A549 (cell line): Measurements from ENCODE around the gene PRRX1. TPM values are rescaled to one million over a fixed set of nuclear protein-coding genes. Genes with fewer than 3 reads are reported as not detected.

Experiments
- ATAC-seq, 2 experiments: fragments of 200-7000 bp in 1 of 2; fragments of >200 bp in 1 of 2; cut with Nextera tagmentation in 1 of 2; cut with Tn5 transposase in 1 of 2; 3 replicates each; pipeline versions ENCODE4 v1.8.0 to v1.9.1; 2018 to 2020; ENCODE audit warnings: mild to moderate bottlenecking in 1 of 2, moderate library complexity in 1 of 2
- CTCF ChIA-PET: fragments of 300-600 bp; sonication (Branson Sonifier 250); formaldehyde crosslinking; extraction: SDS; loops from one replicate; lab custom pipeline; 2021; ENCODE audit warnings: antibody characterized with exemption, inconsistent platforms; lab: Yijun Ruan, JAX
- POLR2A ChIA-PET: fragments of 350-600 bp; formaldehyde crosslinking; extraction: SDS; loops from one replicate; lab custom pipeline; 2021; ENCODE audit warnings: antibody characterized with exemption, inconsistent platforms; lab: Yijun Ruan, JAX
- DNase-seq, 2 experiments: peaks; one replicate each; pipeline versions ENCODE4 v3.0.0 to v3.0.0-alpha.2; 2011 to 2016; ENCODE audit warnings: low read depth in 1 of 2, low spot score in 1 of 2
- FAIRE-seq: peaks from 2 replicates; lab custom pipeline; 2011; peaks lifted over from hg19 to GRCh38; lab: Jason Lieb, UNC
- H3K27ac ChIP-seq, 2 experiments: fragments of >200 bp; sonication (Bioruptor Twin); formaldehyde crosslinking; 3 replicates each; pipeline ENCODE4 v1.5.1; 2016 to 2017
- H3K4me1 ChIP-seq: fragments of >200 bp; sonication (Bioruptor Twin); formaldehyde crosslinking; 3 replicates; pipeline ENCODE4 v1.6.1; 2016
- H3K4me2 ChIP-seq: fragments of >200 bp; sonication (Bioruptor Twin); formaldehyde crosslinking; 3 replicates; pipeline ENCODE4 v1.6.1; 2016
- H3K4me3 ChIP-seq: fragments of >200 bp; sonication (Bioruptor Twin); formaldehyde crosslinking; 3 replicates; pipeline ENCODE4 v1.5.1; 2016
- H3K9me3 ChIP-seq: fragments of >200 bp; sonication (Bioruptor Twin); formaldehyde crosslinking; 3 replicates; pipeline ENCODE4 v1.6.1; 2016
- ATOH8 ChIP-seq: fragments of 250-450 bp; sonication (Bioruptor Pico); IDR thresholded peaks from 2 replicates; pipeline ENCODE4 v1.5.0; 2020; ENCODE audit warnings: low read depth, mild to moderate bottlenecking, moderate library complexity
- BHLHE40 ChIP-seq: IDR thresholded peaks from 2 replicates; pipeline ENCODE4 v1.6.1; 2012; ENCODE audit warnings: low read depth, low read length, inconsistent platforms
- CHD4 ChIP-seq: fragments of 200-600 bp; sonication (generic); IDR thresholded peaks from 2 replicates; pipeline ENCODE4 v1.6.1; 2016; ENCODE audit warnings: antibody characterized with exemption, mild to moderate bottlenecking, borderline replicate concordance
- CTCF ChIP-seq: fragments of >200 bp; sonication (Bioruptor Twin); formaldehyde crosslinking; IDR thresholded peaks from 3 replicates; pipeline ENCODE4 v1.5.1; 2016
- E2F6 ChIP-seq: IDR thresholded peaks from 2 replicates; pipeline ENCODE4 v1.6.1; 2012; ENCODE audit warnings: low read depth, borderline replicate concordance
- ELK1 ChIP-seq: fragments of 150-350 bp; IDR thresholded peaks from 2 replicates; pipeline ENCODE4 v1.6.1; 2014; ENCODE audit warnings: low read depth, mild to moderate bottlenecking, low read length
- EP300 ChIP-seq, 2 experiments: fragments of >200 bp; sonication (Bioruptor Twin); formaldehyde crosslinking; IDR thresholded peaks; 2 replicates in 1 of 2; 3 replicates in 1 of 2; pipeline ENCODE4 v1.6.1; 2016 to 2017
- ESRRA ChIP-seq: fragments of 150-350 bp; IDR thresholded peaks from 2 replicates; pipeline ENCODE4 v1.6.1; 2014; ENCODE audit warnings: mild to moderate bottlenecking, low read length, borderline replicate concordance
- FOSB ChIP-seq: fragments of 250-450 bp; sonication (Bioruptor Pico); IDR thresholded peaks from 2 replicates; pipeline ENCODE4 v1.5.0; 2020; ENCODE audit warnings: mild to moderate bottlenecking, moderate library complexity
- FOXS1 ChIP-seq: fragments of 250-450 bp; sonication (Bioruptor Pico); IDR thresholded peaks from 2 replicates; pipeline ENCODE4 v1.5.0; 2020; ENCODE audit warnings: mild to moderate bottlenecking, moderate library complexity
- HMGXB4 ChIP-seq: fragments of 250-450 bp; sonication (Bioruptor Pico); IDR thresholded peaks from 2 replicates; pipeline ENCODE4 v1.5.0; 2021; ENCODE audit warnings: mild to moderate bottlenecking, moderate library complexity, borderline replicate concordance
- HOXA7 ChIP-seq: fragments of 250-450 bp; sonication (Bioruptor Pico); IDR thresholded peaks from 2 replicates; pipeline ENCODE4 v1.5.0; 2020; ENCODE audit warnings: mild to moderate bottlenecking, moderate library complexity
- JUN ChIP-seq, 2 experiments: fragments of >200 bp; sonication (Bioruptor Twin); formaldehyde crosslinking; IDR thresholded peaks; 2 replicates in 1 of 2; 3 replicates in 1 of 2; pipeline ENCODE4 v1.6.1; 2016 to 2017
- KDM1A ChIP-seq: fragments of 200-600 bp; sonication (generic); IDR thresholded peaks from 2 replicates; pipeline ENCODE4 v1.6.1; 2016; ENCODE audit warnings: low read depth, mild to moderate bottlenecking
- MAFK ChIP-seq: fragments of 450-650 bp; IDR thresholded peaks from 2 replicates; pipeline ENCODE4 v1.6.1; 2014; ENCODE audit not compliant: partially characterized antibody
- NR3C1 ChIP-seq: fragments of >200 bp; sonication (Bioruptor Twin); formaldehyde crosslinking; IDR thresholded peaks from 3 replicates; pipeline ENCODE4 v1.6.1; 2017
- PBX3 ChIP-seq: IDR thresholded peaks from 2 replicates; pipeline ENCODE4 v1.6.1; 2012
- POLR2A ChIP-seq: IDR thresholded peaks from 2 replicates; pipeline ENCODE4 v1.6.1; 2012; ENCODE audit warnings: mild to moderate bottlenecking, low read length
- POLR2AphosphoS2 ChIP-seq: conservative IDR thresholded peaks from 2 replicates; pipeline ENCODE4 v1.6.1; 2012; ENCODE audit warnings: low read length, improper control_type of control experiment, inconsistent platforms
- RAD21 ChIP-seq, 2 experiments: fragments of >200 bp in 1 of 2; sonication (Bioruptor Twin) in 1 of 2; formaldehyde crosslinking in 1 of 2; IDR thresholded peaks in 1 of 2; conservative IDR thresholded peaks in 1 of 2; 2 replicates in 1 of 2; 3 replicates in 1 of 2; pipeline ENCODE4 v1.6.1; 2012 to 2018; ENCODE audit warnings: inconsistent platforms in 1 of 2
- RCOR1 ChIP-seq: fragments of 150-350 bp; IDR thresholded peaks from 2 replicates; pipeline ENCODE4 v1.6.1; 2014; ENCODE audit warnings: antibody characterized with exemption, low read length, low read depth
- REST ChIP-seq: fragments of 200-600 bp; sonication (generic); IDR thresholded peaks from 2 replicates; pipeline ENCODE4 v1.6.1; 2016; ENCODE audit warnings: antibody characterized with exemption, mild to moderate bottlenecking, moderate library complexity
- RFX5 ChIP-seq: fragments of 450-650 bp; IDR thresholded peaks from 2 replicates; pipeline ENCODE4 v1.7.1; 2014; ENCODE audit warnings: antibody characterized with exemption, mild to moderate bottlenecking, moderate library complexity
- SREBF2 ChIP-seq: fragments of 450-650 bp; IDR thresholded peaks from 2 replicates; pipeline ENCODE4 v1.6.1; 2014; ENCODE audit warnings: mild to moderate bottlenecking, moderate library complexity
- USF2 ChIP-seq: fragments of 450-650 bp; IDR thresholded peaks from 2 replicates; pipeline ENCODE4 v1.6.1; 2014; ENCODE audit warnings: antibody characterized with exemption
- ZC3H11A ChIP-seq: fragments of 450-650 bp; IDR thresholded peaks from 2 replicates; pipeline ENCODE4 v1.6.1; 2014; ENCODE audit warnings: antibody characterized with exemption, mild to moderate bottlenecking
- WGBS: methylation state at CpG from one replicate; pipeline ENCODE4 v1.1.6; 2017; ENCODE audit errors: missing lambda C conversion rate; 5-methylcytosine and 5-hydroxymethylcytosine counted together
- polyA plus RNA-seq, 4 experiments: library from polyadenylated mRNA; depleted of rRNA in 3 of 4; stranded (reverse); fragments of >200 nt; fragmentation: RNase III in 1 of 4; extraction: RNeasy Plus Mini Kit Qiagen cat#74134 plus additional on column Dnase treatment in 1 of 4; gene quantifications; 2 replicates in 3 of 4; 3 replicates in 1 of 4; pipeline ENCODE4 v1.2.3, GENCODE V29; 2011 to 2017

Gene PRRX1
- polyA plus RNA-seq, 2 of the 4 experiments (the other 2 are of a cell fraction): 0.14 TPM; not detected in 1

- ATAC-seq: no peak
- Histone ChIP-seq H3K27ac (no peak overlapping the region), H3K9me3 (no peaks in the 10 kb centered on the region), H3K4me1 (no peaks in the 10 kb centered on the region), H3K4me2 (no peak overlapping the region), H3K4me3 (no peak overlapping the region)
- ChIA-PET POLR2A (no interaction called here), CTCF (no interaction called here)
- TF ChIP-seq POLR2A (no peak), JUN (IDR thresholded peaks at IDR 0.05) (no peak), FOXS1 (no peak), USF2 (no peak), FOSB (CRISPR knock-in tag) (no peak), ATOH8 (CRISPR knock-in tag) (no peak), CHD4 (no peak), PBX3 (no peak), NR3C1 (no peak), RFX5 (no peak), BHLHE40 (no peak), ZC3H11A (no peak), KDM1A (no peak), ELK1 (no peak), ESRRA (no peak), RAD21 (conservative IDR thresholded peaks at IDR 0.05 in 1 of 2, IDR thresholded peaks at IDR 0.05 in 1 of 2) (no peak), HOXA7 (CRISPR knock-in tag) (no peak)
- 49% methylated on average over 3 of the region's 3 CpGs for WGBS
- no peak for FAIRE-seq
- no peak for DNase-seq
Observed at GRCh38 chr1:170678027-170678600, 14.2 kb downstream of the PRRX1 start.

GRCh38 chr1:170680428-170680827 lies 16.5 kb downstream of the PRRX1 start:
- 2% methylated on average over 3 of the region's 3 CpGs for WGBS
- no peak for DNase-seq
- Histone ChIP-seq H3K4me1 (no peaks in the 10 kb centered on the region), H3K27ac (no peak overlapping the region), H3K4me2 (no peak overlapping the region), H3K4me3 (no peak overlapping the region), H3K9me3 (no peaks in the 10 kb centered on the region)
- no peak for FAIRE-seq
- CTCF ChIA-PET: no interaction called here
- POLR2A ChIA-PET: no interaction called here
- no peak for ATAC-seq
- TF ChIP-seq BHLHE40 (no peak), CTCF (no peak), MAFK (no peak), POLR2AphosphoS2 (no peak), REST (no peak), HMGXB4 (no peak), EP300 (IDR thresholded peaks at IDR 0.05) (no peak), RCOR1 (no peak), SREBF2 (no peak), RAD21 (conservative IDR thresholded peaks at IDR 0.05 in 1 of 2, IDR thresholded peaks at IDR 0.05 in 1 of 2) (no peak), E2F6 (no peak)
